ENCODE measurements around the gene TATDN2.

The TATDN2 gene

DNA sequence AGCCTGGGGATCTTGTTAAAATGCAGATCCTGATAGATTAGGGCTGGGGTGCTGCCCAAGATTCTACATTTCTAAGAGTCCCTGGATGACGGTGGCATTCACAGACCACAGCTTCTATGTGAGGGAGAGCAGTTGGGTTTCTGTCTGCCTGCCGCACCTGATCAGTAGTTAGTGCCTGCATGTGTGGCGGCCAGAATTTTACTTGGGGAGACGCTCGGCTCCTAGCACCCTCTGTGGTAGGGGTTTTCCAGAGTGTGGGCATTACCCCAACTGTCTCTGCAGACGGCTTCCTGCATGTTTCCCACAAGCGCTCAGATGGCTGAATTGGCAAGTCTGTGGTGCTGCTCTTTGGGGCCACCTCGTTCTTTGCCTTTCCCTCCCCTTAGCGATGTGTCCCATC, 36.2 kb downstream of the TATDN2 start:
- Histone ChIP-seq H3K36me3 (ENCODE audit: insufficient read depth, low read length) (peaks cover 70% of the 10 kb centered on the region), H3K4me2 (ENCODE audit: low read depth, low read length, poor library complexity, severe bottlenecking) (no peak overlapping the region), H3K9me2 (replicated peaks; ENCODE audit: low read depth, low read length) (no peaks in the 10 kb centered on the region), H3K9ac (ENCODE audit: low read depth, low read length, poor library complexity, severe bottlenecking) (no peak overlapping the region), H2AFZ (ENCODE audit: low read length) (no peak overlapping the region), H3F3A (ENCODE audit: low read depth) (no peaks in the 10 kb centered on the region), H3K9me3 (ENCODE audit: insufficient read depth, low read depth, low read length) (no peaks in the 10 kb centered on the region), H3K79me2 (ENCODE audit: insufficient read depth, low read length) (no peaks in the 10 kb centered on the region), H3K27me3 (ENCODE audit: insufficient read depth, low read length, poor library complexity, severe bottlenecking) (no peaks in the 10 kb centered on the region), H4K20me1 (ENCODE audit: insufficient read depth, low read length, poor library complexity, severe bottlenecking) (no peaks in the 10 kb centered on the region), H3K4me3 (ENCODE audit: low read length, poor library complexity, severe bottlenecking) (no peak overlapping the region), H3K4me1 (ENCODE audit: insufficient read depth, low read length, poor library complexity, severe bottlenecking) (no peaks in the 10 kb centered on the region)
- TF ChIP-seq, protein P1, sequence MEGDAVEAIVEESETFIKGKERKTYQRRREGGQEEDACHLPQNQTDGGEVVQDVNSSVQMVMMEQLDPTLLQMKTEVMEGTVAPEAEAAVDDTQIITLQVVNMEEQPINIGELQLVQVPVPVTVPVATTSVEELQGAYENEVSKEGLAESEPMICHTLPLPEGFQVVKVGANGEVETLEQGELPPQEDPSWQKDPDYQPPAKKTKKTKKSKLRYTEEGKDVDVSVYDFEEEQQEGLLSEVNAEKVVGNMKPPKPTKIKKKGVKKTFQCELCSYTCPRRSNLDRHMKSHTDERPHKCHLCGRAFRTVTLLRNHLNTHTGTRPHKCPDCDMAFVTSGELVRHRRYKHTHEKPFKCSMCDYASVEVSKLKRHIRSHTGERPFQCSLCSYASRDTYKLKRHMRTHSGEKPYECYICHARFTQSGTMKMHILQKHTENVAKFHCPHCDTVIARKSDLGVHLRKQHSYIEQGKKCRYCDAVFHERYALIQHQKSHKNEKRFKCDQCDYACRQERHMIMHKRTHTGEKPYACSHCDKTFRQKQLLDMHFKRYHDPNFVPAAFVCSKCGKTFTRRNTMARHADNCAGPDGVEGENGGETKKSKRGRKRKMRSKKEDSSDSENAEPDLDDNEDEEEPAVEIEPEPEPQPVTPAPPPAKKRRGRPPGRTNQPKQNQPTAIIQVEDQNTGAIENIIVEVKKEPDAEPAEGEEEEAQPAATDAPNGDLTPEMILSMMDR (conservative IDR thresholded peaks at IDR 0.05; ENCODE audit: low read length) = no peak
- TF ChIP-seq EZH2phosphoT487 (IDR thresholded peaks at IDR 0.05; ENCODE audit: borderline replicate concordance) = no peak

DNA sequence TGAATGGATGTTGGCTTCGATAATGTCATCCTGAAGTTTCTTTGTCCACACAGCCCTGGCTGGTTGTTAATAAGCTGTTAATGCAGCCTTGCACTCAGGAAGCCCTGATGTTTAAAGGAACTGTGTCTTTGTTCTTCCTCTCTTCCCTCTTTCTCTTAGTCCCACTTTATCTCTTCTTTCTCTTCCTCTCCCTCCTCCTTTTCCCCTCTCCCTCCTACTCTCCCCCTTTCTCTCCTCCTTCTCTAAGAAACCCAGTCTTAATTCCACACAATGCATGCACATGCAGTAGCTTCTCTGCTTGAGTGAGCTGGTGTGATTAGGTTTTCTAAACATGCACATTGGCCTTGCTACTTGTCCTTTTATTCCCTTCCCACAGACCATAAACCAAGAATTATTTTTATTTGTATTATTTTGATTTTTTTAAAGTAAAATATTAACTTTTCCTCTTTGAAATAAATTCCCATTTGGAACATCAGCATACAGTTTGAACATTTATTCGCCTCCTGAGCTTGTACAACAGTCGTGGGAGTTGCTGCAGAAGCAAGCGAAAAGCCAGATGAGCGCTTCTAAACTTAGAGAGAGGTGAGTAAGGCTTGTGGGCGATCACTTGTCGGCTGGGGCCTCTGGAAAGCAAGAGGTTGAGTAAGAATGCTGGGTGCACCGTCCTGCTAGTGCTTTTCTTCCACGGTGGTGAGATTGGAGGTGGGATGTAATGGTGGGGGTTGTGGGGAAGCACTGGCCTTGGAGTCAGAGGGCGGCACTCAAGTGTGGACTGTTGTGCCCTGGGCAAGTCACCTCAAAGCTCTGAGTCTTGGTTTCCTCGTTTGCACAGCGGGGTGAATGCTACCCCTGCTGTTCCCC, 37.2 kb downstream of the TATDN2 start:
- Histone ChIP-seq H3K79me2 (ENCODE audit: insufficient read depth, low read length) (no peaks in the 10 kb centered on the region), H3F3A (ENCODE audit: low read depth) (no peaks in the 10 kb centered on the region), H3K36me3 (ENCODE audit: insufficient read depth, low read length) (peaks cover 60% of the 10 kb centered on the region; the same call in 1 of the 2 replicates), H4K20me1 (ENCODE audit: insufficient read depth, low read length, poor library complexity, severe bottlenecking) (no peaks in the 10 kb centered on the region), H3K9me3 (ENCODE audit: insufficient read depth, low read depth, low read length) (no peaks in the 10 kb centered on the region), H3K4me3 (ENCODE audit: low read length, poor library complexity, severe bottlenecking) (no peak overlapping the region), H3K9ac (ENCODE audit: low read depth, low read length, poor library complexity, severe bottlenecking) (no peak overlapping the region), H3K4me2 (ENCODE audit: low read depth, low read length, poor library complexity, severe bottlenecking) (no peak overlapping the region), H2AFZ (ENCODE audit: low read length) (no peak overlapping the region), H3K4me1 (ENCODE audit: insufficient read depth, low read length, poor library complexity, severe bottlenecking) (no peaks in the 10 kb centered on the region), H3K9me2 (replicated peaks; ENCODE audit: low read depth, low read length) (no peaks in the 10 kb centered on the region), H3K27me3 (ENCODE audit: insufficient read depth, low read length, poor library complexity, severe bottlenecking) (no peaks in the 10 kb centered on the region)
- no peak for TF ChIP-seq EZH2phosphoT487 (IDR thresholded peaks at IDR 0.05; ENCODE audit: borderline replicate concordance)
- TF ChIP-seq, protein P1 (conservative IDR thresholded peaks at IDR 0.05; ENCODE audit: low read length) = no peak

DNA sequence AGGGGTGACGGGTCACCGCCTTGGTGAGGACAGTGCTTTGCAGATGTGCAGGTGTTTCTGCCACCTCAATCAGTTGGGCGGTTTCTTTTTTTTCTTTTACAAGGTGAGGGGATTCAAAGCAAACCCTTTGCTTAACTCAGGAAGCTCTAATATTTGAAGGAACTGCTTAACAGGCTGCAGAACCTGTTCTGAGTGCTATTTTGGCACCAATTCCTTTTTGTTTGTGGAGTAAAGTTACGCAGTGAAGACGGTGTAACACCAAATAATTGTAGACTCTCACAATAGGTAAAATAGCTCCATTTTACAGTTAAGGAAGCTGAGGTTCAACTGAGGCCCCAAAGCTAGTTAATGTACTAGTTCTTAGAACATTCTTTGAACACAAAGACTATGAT, 37.9 kb downstream of the TATDN2 start:
- H3F3A ChIP-seq (ENCODE audit: low read depth) = no peaks in the 10 kb centered on the region
- H3K27me3 ChIP-seq (ENCODE audit: insufficient read depth, low read length, poor library complexity, severe bottlenecking) = no peaks in the 10 kb centered on the region
- no peak overlapping the region for H3K4me3 ChIP-seq (ENCODE audit: low read length, poor library complexity, severe bottlenecking)
- no peaks in the 10 kb centered on the region for H3K79me2 ChIP-seq (ENCODE audit: insufficient read depth, low read length)
- no peak overlapping the region for H3K4me2 ChIP-seq (ENCODE audit: low read depth, low read length, poor library complexity, severe bottlenecking)
- no peaks in the 10 kb centered on the region for H3K9me2 ChIP-seq (replicated peaks; ENCODE audit: low read depth, low read length)
- H3K9ac ChIP-seq (ENCODE audit: low read depth, low read length, poor library complexity, severe bottlenecking) = no peak overlapping the region
- no peaks in the 10 kb centered on the region for H4K20me1 ChIP-seq (ENCODE audit: insufficient read depth, low read length, poor library complexity, severe bottlenecking)
- no peak overlapping the region for H2AFZ ChIP-seq (ENCODE audit: low read length)
- H3K9me3 ChIP-seq (ENCODE audit: insufficient read depth, low read depth, low read length) = no peaks in the 10 kb centered on the region
- H3K4me1 ChIP-seq (ENCODE audit: insufficient read depth, low read length, poor library complexity, severe bottlenecking) = no peaks in the 10 kb centered on the region
- peaks cover 53% of the 10 kb centered on the region; the same call in 1 of the 2 replicates for H3K36me3 ChIP-seq (ENCODE audit: insufficient read depth, low read length)
- TF ChIP-seq, protein P1 (conservative IDR thresholded peaks at IDR 0.05; ENCODE audit: low read length) = no peak
- TF ChIP-seq EZH2phosphoT487 (IDR thresholded peaks at IDR 0.05; ENCODE audit: borderline replicate concordance) = no peak

Data from Loucy (cell line).